ENCODE data around the gene TAF3. TPM values are rescaled to one million over a fixed set of nuclear protein-coding genes. Genes with fewer than 3 reads are reported as not detected.

TAF3 gene
- total and polyA plus RNA-seq, 8 donors: 2.3 to 13.4 (median 6.5) TPM

GRCh38 chr10:7824251-7824650 lies 5.9 kb downstream of the TAF3 start:
- Histone ChIP-seq H3K9me3 (no peaks in the 10 kb centered on the region), H3K27ac (no peak overlapping the region), H3K4me3 (no peak overlapping the region), H3K36me3 (peaks cover 9 to 49% (median 45%) of the 10 kb centered on the region in 4 donors), H3K27me3 (no peaks in the 10 kb centered on the region), H3K4me1 (peaks cover 8 to 26% (median 17%) of the 10 kb centered on the region in 4 donors)
- TF ChIP-seq EP300 (IDR thresholded peaks at IDR 0.05): no peak
- TF ChIP-seq CTCF (IDR thresholded peaks at IDR 0.05): no peak
- TF ChIP-seq POLR2A (IDR thresholded peaks at IDR 0.05): no peak
- no peak for TF ChIP-seq POLR2AphosphoS5 (IDR thresholded peaks at IDR 0.05)
- DNase-seq: no peak
- WGBS, 5 donors: 85 to 92% (median 89%) methylated on average over 3 of the region's 3 CpGs
- intact Hi-C loops (cut with DNase I; ENCODE audit: low total_unique reads): no loop called here

- Histone ChIP-seq H3K27ac (no peak overlapping the region), H3K4me1 (peaks cover 0 to 11% (median 4%) of the 10 kb centered on the region in 4 donors), H3K9me3 (no peaks in the 10 kb centered on the region), H3K4me3 (no peak overlapping the region), H3K27me3 (no peaks in the 10 kb centered on the region), H3K36me3 (peaks cover 9 to 49% (median 42%) of the 10 kb centered on the region in 4 donors)
- peak in 1 of 2 donors; percentile 43 for DNase-seq
- no peak for TF ChIP-seq EP300 (IDR thresholded peaks at IDR 0.05)
- TF ChIP-seq POLR2AphosphoS5 (IDR thresholded peaks at IDR 0.05): no peak
- TF ChIP-seq POLR2A (IDR thresholded peaks at IDR 0.05): no peak
- no peak for TF ChIP-seq CTCF (IDR thresholded peaks at IDR 0.05)
- WGBS, 5 donors: 85 to 92% (median 89%) methylated on average over 4 of the region's 4 CpGs
- intact Hi-C loops (cut with DNase I; ENCODE audit: low total_unique reads): no loop called here
These were observed 8.7 kb downstream of the TAF3 start for GRCh38 chr10:7826971-7827370.

GRCh38 chr10:7829289-7829834 lies 11.1 kb downstream of the TAF3 start:
- Histone ChIP-seq H3K27ac (no peak overlapping the region), H3K36me3 (peaks cover 9 to 37% (median 34%) of the 10 kb centered on the region in 4 donors), H3K4me3 (no peak overlapping the region), H3K4me1 (peaks cover 0 to 11% (median 4%) of the 10 kb centered on the region in 4 donors), H3K9me3 (no peaks in the 10 kb centered on the region), H3K27me3 (no peaks in the 10 kb centered on the region)
- DNase-seq: no peak
- no peak for TF ChIP-seq CTCF (IDR thresholded peaks at IDR 0.05)
- no peak for TF ChIP-seq EP300 (IDR thresholded peaks at IDR 0.05)
- no peak for TF ChIP-seq POLR2A (IDR thresholded peaks at IDR 0.05)
- no peak for TF ChIP-seq POLR2AphosphoS5 (IDR thresholded peaks at IDR 0.05)
- WGBS, 5 donors: 88 to 94% (median 92%) methylated on average over 10 of the region's 10 CpGs
- intact Hi-C loops (cut with DNase I; ENCODE audit: low total_unique reads): no loop called here

GRCh38 chr10:7832060-7832459 lies 13.8 kb downstream of the TAF3 start:
- DNase-seq: no peak
- intact Hi-C loops (cut with DNase I; ENCODE audit: low total_unique reads): no loop called here
- 76 to 97% (median 90%) methylated on average over 1 of the region's 1 CpG for WGBS, 5 donors

More at GRCh38 chr10:7832060-7832459, 13.8 kb downstream of the TAF3 start:
- Histone ChIP-seq H3K9me3 (no peaks in the 10 kb centered on the region), H3K36me3 (peaks cover 0 to 25% (median 12%) of the 10 kb centered on the region in 4 donors), H3K4me1 (peaks cover 0 to 8% (median 3%) of the 10 kb centered on the region in 4 donors), H3K4me3 (no peak overlapping the region), H3K27me3 (no peaks in the 10 kb centered on the region), H3K27ac (no peak overlapping the region)
- TF ChIP-seq POLR2AphosphoS5 (IDR thresholded peaks at IDR 0.05): no peak
- TF ChIP-seq EP300 (IDR thresholded peaks at IDR 0.05): no peak
- TF ChIP-seq POLR2A (IDR thresholded peaks at IDR 0.05): no peak
- TF ChIP-seq CTCF (IDR thresholded peaks at IDR 0.05): no peak

All from stomach (tissue), 9 donors.